GM12878 (cell line): Measurements from ENCODE around the gene AEBP1.

Experiments used
- ATF2 ChIP-seq: IDR thresholded peaks from 2 replicates; pipeline ENCODE4 v1.6.1; 2012; ENCODE audit warnings: low read length, inconsistent platforms
- CTCF ChIP-seq, 3 experiments: IDR thresholded peaks in 2 of 3; conservative IDR thresholded peaks in 1 of 3; 2 replicates each; pipeline ENCODE4 v1.5.1; 2011; ENCODE audit warnings: low read depth in 3 of 3, low read length in 3 of 3, mild to moderate bottlenecking in 3 of 3, control low read depth in 2 of 3, moderate library complexity in 2 of 3, inconsistent platforms in 1 of 3, mixed read lengths in 1 of 3; ENCODE audit not compliant: control insufficient read depth in 2 of 3, insufficient read depth in 1 of 3; ENCODE audit errors: extremely low read depth in 1 of 3
- IRF5 ChIP-seq: fragments of 450-650 bp; IDR thresholded peaks from 2 replicates; pipeline ENCODE4 v1.6.1; 2017; ENCODE audit warnings: borderline replicate concordance
- NFYB ChIP-seq: IDR thresholded peaks from 2 replicates; pipeline ENCODE4 v1.6.1; 2011; ENCODE audit warnings: low read depth, mild to moderate bottlenecking, low read length, improper control_type of control experiment, moderate library complexity; ENCODE audit not compliant: insufficient read depth
- POLR2A ChIP-seq: IDR thresholded peaks from 2 replicates; pipeline ENCODE4 v1.6.1; 2011; ENCODE audit warnings: low read depth, mild to moderate bottlenecking, low read length
- TAF1 ChIP-seq: IDR thresholded peaks from 2 replicates; pipeline ENCODE4 v1.6.1; 2011; ENCODE audit warnings: mild to moderate bottlenecking, low read depth, low read length, borderline replicate concordance

GRCh38 chr7:44080686-44081265, 23.4 kb upstream of the AEBP1 start:
- no peak for TF ChIP-seq TAF1
- TF ChIP-seq NFYB: no peak
- no peak for TF ChIP-seq POLR2A
- no peak for TF ChIP-seq CTCF (IDR thresholded peaks at IDR 0.05 in 2 of 3, conservative IDR thresholded peaks at IDR 0.05 in 1 of 3; ENCODE audit: control insufficient read depth in 2 of 3, extremely low read depth in 1 of 3, insufficient read depth in 1 of 3, low read depth in 3 of 3, low read length in 3 of 3)
- TF ChIP-seq ATF2: no peak
- no peak for TF ChIP-seq IRF5
